GM12872 (cell line): ENCODE data around the gene LIPJ.

Experiments
- TF ChIP-seq, protein P1 (sequence below): IDR thresholded peaks from 3 replicates; pipeline ENCODE4 v1.5.1; 2011; ENCODE audit warnings: low read depth, mild to moderate bottlenecking, low read length, moderate library complexity; ENCODE audit not compliant: insufficient read depth

The LIPJ gene

DNA sequence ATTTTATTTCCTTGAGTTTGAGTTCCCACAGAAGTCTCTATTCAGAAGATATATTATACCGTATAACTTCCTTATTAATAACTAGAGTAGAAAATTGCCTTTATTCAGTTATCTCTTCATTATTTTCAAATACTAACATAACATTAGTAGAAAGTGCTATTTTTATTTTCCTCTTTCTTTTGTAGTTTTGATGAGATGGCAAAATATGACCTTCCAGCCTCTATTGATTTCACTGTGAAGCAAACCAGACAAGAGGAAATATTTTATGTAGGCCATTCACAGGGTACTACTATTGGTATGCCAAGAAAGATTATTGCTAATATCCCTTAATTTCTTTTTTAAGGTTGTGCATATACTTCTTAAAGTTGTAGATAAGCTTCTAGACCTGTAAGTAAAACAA, 7.9 kb downstream of the LIPJ start:
- TF ChIP-seq, protein P1, sequence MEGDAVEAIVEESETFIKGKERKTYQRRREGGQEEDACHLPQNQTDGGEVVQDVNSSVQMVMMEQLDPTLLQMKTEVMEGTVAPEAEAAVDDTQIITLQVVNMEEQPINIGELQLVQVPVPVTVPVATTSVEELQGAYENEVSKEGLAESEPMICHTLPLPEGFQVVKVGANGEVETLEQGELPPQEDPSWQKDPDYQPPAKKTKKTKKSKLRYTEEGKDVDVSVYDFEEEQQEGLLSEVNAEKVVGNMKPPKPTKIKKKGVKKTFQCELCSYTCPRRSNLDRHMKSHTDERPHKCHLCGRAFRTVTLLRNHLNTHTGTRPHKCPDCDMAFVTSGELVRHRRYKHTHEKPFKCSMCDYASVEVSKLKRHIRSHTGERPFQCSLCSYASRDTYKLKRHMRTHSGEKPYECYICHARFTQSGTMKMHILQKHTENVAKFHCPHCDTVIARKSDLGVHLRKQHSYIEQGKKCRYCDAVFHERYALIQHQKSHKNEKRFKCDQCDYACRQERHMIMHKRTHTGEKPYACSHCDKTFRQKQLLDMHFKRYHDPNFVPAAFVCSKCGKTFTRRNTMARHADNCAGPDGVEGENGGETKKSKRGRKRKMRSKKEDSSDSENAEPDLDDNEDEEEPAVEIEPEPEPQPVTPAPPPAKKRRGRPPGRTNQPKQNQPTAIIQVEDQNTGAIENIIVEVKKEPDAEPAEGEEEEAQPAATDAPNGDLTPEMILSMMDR = no peak

DNA sequence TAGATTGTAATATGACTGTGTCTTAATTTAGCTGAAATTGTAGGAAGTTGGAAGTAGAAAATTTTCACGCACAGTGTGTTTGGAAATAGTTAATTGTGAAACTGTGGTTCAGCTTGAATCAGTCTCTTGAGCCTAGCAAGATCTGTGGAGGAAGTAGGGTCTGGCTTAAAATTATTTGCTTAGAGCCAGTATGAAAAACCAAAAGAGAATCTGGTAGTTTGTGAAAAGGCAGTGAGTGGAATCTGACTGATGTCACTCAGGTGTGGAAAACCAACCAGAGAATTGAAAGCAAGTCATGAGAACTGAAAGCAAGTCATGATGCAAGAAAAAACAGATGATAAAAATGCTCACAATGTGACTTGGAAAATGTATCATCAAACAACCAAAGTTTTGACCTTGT, 11.5 kb downstream of the LIPJ start:
- TF ChIP-seq, protein P1 = no peak

DNA sequence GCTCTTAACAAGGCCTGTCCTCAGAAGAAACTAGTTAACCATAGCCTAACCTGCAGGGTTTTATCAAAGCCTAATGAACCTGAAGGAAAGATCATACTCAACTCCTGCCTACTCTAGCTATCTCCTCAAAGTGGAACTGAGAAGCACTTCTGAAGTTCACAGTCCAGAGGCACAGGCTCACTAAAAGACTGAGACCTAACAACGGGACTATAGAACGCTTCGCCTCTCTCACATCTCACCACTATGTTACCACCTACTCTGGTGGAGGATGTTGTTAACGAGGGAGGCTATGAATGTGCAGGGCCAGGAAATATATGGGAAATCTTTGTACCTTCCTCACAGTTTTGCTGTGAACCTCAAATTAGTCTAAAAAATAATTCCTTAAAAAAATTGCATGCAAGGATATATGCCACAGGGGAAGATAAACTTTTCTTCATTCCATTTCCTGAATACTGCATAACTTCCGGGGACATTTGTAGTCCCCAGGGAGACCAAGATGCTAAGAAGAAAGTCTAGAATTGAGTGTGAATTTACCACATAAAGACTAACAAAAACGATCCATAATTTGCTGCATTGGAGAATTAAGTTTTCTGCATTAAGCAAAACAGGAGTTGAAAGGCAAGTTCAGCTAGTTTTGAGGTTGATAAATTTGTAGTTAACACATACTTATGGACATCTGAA, 21.6 kb downstream of the LIPJ start:
- TF ChIP-seq, protein P1 = no peak

DNA sequence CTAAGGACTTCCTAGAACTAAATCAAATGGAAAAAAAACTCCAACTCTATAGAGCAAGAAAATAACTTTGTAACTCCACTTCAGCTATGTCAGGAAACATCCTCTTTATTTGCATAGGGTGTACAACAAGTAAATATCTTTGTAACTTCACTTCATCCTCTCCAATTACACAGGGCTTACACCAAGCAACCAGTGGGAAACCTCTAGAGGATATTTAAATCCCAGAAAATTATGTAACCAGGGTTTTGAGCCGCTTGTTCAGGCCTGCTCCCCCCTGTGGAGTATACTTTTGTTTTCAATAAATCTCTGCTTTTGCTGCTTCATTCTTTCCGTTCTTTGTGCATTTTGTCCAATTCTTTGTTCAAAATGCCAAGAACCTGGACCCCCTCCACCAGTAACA, 22.2 kb downstream of the LIPJ start:
- TF ChIP-seq, protein P1 = no peak

DNA sequence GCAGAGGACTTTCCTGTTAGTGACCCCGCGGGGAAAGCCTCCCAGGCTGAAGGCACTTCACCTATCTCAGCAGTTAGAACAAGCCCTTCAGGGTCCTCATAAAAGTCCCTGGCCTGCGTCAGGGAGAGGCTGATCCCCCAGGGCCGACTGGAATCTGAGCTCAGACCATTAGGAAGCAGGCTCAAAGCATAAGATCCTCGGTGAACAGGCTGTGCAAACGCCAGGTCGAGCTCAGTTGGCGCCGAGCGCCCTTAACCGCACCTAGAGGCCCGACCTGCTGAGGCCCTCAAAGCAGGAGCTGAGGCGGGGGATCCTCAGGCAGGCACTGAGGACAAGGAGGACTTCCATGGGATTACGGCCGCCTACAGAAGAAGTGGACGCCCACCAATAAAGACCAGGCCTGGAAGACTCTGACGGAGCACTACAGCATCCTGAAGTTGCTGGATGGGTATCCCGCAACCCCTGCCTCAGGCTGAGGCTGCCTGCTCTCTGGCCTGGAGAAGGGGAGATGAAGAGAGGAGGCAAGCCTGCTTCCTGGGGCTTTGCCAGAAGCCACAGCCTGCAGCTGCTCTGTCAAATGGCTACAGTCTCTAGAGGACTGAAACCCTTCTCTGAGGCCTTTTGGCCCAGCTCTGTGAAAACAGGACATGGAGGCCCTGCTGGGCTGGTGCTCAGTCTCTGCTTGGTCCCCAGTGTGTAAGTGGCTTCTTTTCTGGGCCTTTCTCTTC, 29.9 kb downstream of the LIPJ start:
- TF ChIP-seq, protein P1 = no peak

DNA sequence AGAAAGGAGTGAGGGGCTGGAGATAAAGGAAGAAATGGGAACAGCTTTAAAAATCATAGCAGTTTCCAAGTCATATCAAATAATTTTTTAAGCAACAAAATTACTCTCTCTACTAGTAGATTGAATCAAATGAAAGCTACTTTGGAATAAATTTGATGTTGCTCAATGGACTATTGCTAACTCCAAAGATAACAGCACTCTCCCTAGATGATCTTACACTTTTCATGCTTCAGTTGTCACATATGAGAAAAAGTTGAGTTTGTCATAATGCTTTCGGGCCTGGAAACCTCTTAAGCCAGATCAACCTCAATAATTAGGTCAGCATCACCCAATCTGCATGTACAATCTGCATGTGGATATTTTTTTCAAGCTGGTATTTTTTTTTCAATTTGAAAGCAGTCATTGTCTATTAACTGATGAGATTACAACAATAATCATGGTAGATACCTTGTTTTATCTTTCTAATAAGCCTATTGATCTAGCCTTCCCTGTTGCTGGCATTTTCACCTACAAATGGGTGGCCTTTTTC, 31.3 kb downstream of the LIPJ start:
- TF ChIP-seq, protein P1 = no peak

DNA sequence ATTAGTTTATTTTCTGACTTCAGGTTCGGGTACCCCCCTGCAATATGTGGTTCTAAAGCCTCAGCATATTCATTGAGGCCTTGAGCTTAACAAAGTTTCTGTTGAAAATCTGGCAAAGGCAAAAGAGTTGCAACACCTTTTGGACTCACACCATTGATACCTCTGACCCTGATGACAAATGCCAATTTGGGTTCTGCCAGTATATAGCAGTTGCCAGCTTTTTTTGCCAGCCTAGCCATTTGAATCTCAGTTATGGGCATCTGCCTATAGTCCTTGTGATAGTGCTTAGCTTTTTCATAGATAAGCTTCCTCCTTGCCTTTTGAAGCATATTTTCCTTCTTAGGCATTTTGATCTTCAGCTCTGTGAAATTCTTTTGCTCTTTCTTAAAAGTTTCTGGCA, 31.9 kb downstream of the LIPJ start:
- TF ChIP-seq, protein P1 = no peak
